HG02981 (cell line): ENCODE data around the gene MSRB3.

Experiments used
- ATAC-seq: cut with Tn5 transposase; IDR thresholded peaks from one replicate; pipeline ENCODE4 v1.9.1; 2021; ENCODE audit warnings: mild to moderate bottlenecking, moderate library complexity; ENCODE audit not compliant: unreplicated experiment

Gene MSRB3

GRCh38 chr12:65389436-65389835 is 111.0 kb downstream of the MSRB3 start:
- no peak for ATAC-seq

GRCh38 chr12:65391711-65392110 is 113.2 kb downstream of the MSRB3 start:
- no peak for ATAC-seq

DNA sequence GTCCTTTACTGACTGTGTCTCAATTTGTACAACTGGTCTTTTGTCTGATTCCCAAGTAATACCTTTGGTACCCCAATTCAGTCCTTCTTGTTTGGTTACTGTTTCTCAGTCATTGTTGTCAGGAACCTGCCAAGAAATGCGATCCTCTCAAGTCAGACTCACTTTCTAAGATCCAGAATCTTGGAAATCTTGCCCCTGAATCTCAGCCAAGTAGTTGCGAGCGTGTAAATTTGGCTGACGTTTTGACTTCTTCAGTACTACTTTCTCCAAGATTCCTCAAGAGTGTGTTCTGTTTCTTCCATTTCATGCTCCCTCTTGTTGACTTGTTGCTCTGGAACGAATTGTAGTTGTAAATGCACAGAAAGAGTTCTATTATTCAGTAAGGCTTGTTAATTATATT is 114.0 kb downstream of the MSRB3 start:
- ATAC-seq: no peak

GRCh38 chr12:65403188-65403587 is 124.7 kb downstream of the MSRB3 start:
- ATAC-seq: no peak

DNA sequence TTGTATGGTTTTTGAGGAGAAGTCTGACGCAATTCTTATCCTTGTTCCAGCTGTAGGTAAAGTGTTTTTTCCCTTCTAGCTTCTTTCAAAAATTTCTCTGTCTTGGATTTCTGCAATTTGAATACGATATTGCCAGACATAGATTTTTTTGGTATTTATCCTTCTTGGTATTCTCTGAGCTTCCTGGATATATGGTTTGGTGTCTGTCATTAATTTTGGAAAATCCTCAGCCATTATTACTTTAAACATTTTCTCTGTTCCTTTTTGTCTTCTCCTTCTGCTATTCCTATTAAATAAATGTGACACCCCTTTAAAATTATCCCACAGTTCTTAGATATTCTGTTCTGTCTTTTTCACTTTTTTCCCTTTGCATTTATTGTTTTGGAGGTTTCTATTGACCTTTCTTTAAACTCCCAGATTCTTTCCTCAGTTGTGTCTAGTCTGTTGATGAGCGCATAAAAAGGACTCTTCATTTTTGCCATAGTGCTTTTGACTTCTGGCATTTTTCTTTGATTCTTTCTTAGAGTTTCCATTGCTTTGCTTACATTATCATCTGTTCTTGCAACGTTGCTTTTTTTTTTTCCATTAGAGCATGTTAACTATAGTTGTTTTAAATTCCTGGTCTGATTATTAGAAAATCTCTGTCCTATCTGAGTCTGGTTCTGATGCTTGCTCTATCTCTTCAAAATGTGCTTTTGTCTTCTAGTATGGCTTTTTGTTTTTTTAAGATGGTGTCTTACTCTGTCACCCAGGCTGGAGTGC is 129.1 kb downstream of the MSRB3 start:
- no peak for ATAC-seq

GRCh38 chr12:65408441-65408840 is 130.0 kb downstream of the MSRB3 start:
- ATAC-seq: no peak

GRCh38 chr12:65409726-65410125 is 131.2 kb downstream of the MSRB3 start:
- no peak for ATAC-seq

GRCh38 chr12:65411171-65411570 is 132.7 kb downstream of the MSRB3 start:
- no peak for ATAC-seq

- ATAC-seq: no peak
Observed at GRCh38 chr12:65414526-65414925, 136.0 kb downstream of the MSRB3 start.

DNA sequence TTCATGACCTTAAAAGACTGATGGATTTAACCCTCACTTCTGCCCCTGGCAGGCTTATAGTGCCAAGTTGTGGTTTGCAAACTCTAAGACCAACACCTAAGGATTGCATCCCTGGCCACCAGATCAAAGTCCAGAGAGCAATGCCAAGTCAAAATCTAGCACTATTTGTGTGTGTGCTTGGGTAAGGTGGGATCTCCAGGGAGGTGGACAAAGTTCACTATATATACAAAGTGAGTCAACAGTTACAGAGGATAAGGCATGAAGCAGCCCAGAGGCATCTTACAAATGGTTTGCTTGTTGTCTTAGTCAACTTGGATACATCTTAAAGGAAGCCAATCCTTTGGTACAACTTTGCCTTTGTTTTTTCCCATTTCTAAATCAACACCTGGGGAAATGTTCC is 137.3 kb downstream of the MSRB3 start:
- ATAC-seq: no peak

GRCh38 chr12:65419284-65420072 is 141.0 kb downstream of the MSRB3 start:
- ATAC-seq: no peak

GRCh38 chr12:65420941-65421340 is 142.5 kb downstream of the MSRB3 start:
- no peak for ATAC-seq

DNA sequence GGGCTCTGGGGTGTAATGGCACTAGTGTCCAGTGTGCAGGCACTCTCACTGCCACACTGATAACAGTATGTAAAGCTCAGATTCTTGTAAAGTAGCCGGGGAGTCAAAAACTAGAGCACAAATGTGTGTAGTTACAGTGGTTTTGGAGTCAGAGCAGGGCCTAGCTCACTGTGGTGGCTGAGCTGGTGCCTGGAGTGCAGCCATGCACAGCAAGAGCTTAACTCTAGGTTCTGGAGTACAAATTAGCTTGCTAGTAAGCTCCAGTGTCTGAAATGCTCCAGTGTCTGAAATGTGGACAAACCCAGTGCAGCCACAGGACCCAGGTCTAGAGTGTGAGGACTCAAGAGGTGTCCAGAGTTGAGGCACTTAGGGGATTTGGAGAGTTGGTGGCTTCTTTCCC is 149.2 kb downstream of the MSRB3 start:
- no peak for ATAC-seq

- ATAC-seq: no peak
Observed at GRCh38 chr12:65430006-65430405, 151.5 kb downstream of the MSRB3 start.

DNA sequence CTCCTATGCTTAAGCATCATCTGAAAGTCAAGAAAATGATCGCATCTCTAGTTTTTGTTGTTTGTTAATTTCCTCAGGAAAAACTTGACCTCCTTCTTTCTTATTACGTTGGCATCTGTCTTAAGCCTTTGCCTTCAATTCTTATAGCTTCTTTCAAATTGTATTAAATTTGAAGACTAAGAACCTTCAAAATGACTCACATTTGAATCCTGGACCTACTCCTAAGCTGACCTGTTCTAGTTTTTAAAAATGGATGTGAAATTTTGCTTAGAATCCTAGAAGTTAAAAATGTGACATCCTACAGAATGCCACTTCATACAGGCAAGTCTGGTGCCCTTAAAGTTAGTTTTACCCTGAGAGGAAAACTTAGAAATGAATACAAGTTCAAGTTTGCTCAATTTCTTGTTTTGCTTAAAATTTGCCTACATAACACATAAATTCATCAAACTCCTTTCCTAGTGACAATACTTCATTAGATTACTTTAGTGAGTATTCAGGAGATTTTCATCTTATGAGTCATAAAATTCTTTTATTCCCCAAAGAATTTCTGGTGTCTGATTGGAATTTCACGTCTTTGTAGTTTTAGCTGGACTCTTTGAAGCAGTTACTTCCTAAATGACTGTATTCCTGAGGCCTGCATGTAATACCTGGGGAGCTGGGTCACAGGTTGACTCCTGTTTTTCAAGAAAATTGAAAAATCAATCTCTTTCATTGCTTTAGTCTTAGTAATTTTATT is 152.3 kb downstream of the MSRB3 start:
- no peak for ATAC-seq

GRCh38 chr12:65432114-65432513 is 153.6 kb downstream of the MSRB3 start:
- ATAC-seq: no peak

DNA sequence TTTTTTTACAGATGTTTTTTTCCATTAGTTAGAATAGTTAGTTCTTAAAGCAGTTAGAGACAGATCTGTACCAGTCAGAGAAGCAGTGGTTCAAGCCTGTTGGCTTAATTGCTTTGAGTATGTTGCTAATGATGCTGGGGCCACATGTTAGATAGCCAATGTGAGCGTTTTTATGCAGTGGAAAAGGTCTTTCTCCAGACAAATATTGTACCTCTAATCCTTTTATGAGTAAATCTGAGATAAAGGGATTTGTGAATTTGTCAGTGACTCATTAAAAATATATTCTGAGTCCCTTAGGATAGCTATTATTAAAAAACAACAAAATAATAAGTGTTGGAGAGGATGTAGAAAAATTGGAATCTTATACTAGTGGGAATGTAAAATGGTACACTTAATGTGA is 154.2 kb downstream of the MSRB3 start:
- no peak for ATAC-seq

DNA sequence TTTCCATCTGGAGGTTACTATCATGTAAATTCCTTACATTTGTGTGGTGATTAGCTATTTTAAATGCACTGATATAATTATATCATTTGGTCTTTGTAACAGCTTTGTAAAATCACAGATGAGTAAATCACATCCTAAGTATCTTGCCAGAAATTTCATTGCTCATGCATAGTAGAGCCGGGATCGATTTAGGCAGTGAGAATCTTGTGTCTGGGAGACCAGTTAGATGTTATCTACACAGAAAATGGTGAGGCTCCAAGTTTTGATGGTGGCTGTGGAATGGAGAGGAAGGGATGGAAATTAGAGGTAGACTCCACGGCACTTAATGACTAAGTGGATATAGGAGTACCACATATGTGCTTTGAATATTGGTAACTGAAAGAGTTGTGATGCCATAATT is 156.3 kb downstream of the MSRB3 start:
- ATAC-seq: no peak

DNA sequence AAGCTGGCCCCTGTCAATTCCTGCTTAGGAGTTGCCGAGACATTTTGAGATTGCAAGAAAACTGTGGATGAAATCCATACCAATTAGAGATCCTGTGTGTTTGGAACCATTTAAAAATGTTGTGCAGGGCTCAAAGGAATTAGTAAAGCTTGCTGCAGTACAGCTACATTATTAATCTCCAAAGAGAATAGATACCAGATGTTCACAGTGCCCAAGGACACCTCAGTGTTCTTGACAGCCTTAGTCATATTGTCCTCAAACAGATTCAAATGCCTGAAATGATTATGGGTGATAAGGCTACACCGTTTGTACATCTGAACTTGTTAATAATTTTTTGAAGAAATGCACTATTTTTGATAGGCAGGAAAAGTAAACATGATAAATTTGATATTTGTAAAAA is 164.6 kb downstream of the MSRB3 start:
- ATAC-seq: no peak

DNA sequence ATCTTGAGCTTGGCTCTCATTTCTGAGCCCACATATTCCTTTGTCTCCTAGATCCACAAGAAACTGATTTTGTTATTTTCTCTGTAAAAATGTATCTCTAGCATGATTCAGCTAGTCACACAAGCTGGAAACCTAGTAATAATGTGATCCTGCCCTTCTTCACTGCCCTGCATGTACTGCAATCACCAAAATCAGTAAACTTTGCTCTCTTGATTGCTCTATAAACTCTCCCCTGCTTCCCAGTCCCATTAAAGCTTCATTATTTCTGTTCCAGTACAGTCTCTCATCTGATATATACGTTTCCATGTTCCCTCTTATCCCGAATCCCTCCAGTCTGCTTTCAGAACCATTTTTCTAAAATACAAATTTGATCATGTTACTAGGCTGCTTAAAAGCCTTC is 166.5 kb downstream of the MSRB3 start:
- no peak for ATAC-seq

DNA sequence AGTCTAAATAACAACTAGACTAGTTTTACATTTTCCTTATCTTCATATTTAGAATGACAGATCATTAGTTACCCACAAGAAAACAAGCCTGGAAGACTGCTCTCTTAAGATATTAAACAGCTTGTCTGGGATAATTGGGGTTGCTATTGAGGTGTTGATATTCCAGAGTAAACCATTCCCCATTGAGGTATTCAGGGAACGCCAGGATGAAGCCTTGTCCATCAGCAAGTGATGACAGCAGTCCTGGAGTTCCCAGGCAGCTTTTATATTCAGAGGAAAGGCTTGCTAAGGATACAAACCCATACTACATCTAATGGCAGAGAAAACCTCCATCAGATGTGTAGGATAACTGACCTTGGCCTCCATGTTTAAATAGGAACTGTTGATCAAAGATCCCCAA is 168.4 kb downstream of the MSRB3 start:
- no peak for ATAC-seq

GRCh38 chr12:65449400-65449799 is 170.9 kb downstream of the MSRB3 start:
- ATAC-seq: no peak
